IPS DF 19.7 (cell line): ENCODE data around the gene ITM2C.

ENCODE experiments used
- DNase-seq: peaks from one replicate; pipeline ENCODE4 v3.0.0-alpha.2; 2013; ENCODE audit warnings: low read depth, low spot score

The ITM2C gene

GRCh38 chr2:230850358-230850658, 14.4 kb upstream of the ITM2C start:
- no peak for DNase-seq

GRCh38 chr2:230852113-230852512, 12.6 kb upstream of the ITM2C start:
- no peak for DNase-seq

DNA sequence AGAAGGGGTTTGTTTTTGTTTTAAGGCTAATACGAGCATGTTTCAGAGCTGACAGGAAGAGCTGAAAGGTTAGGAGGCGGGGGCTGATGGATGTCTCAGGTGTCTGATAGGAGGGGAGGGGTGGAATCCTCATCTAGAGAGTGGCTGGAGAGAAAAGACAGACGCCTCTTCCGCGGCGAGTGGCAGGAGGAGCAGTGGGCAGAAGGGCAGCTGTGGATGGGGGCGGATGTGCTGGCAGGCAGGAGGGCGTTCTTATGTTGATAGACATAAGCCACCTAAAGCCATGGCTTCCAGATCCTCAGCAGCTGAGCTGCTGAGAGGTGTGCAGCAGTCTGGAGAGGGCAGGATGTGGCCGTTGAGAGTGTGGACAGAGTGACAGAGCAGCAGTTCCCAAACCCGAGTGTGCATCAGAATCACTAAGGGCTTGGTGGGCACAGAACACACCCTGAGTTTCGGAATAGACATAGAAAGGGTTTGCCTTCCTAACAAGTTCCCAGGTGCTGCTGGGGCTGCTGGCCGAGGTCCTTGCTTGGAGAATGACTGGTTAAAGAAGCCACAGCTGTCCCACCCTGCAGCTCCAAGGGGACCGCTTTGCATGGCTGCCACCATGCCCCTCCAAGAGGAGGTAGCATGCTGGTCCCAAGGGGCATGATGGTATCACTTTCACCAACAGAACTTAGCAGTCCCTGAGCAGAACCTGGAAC, 3.0 kb upstream of the ITM2C start:
- DNase-seq, result no peak

GRCh38 chr2:230862292-230862691, 2.5 kb upstream of the ITM2C start:
- no peak for DNase-seq

- no peak for DNase-seq
Measured at GRCh38 chr2:230863031-230863430, 1.7 kb upstream of the ITM2C start.

DNA sequence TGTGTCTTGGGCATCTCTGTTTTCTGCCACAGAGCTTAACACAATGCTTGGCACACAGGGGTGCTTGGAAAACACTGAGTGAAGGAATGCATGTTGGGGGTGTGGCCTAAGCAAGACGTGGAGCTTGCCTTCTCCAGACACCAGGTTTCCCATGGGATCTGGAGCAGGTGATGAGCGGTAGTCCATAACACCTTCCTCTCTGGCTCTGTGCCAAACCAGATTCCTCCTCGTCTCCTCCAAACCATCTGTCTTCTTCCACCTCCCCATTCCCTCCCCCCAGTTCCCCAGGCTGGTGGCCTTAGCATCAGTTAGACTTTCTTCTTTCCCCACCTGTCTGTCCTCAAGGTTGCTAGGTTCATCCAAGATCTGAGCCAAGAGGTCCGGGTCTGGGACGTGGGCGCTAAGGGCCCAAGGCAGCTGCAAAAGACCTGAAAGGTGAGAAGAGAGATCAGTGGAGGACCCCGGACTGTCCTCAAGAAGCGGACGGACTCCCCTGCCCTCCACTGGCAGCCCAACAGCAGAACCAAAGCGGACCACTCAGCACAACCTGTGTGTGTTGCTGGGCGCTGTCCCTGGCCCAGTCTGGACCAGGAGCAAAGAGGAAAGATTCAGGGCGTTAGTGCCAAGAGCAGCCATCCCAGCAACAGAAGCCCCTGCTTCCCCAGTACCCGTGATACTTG, 1.2 kb upstream of the ITM2C start:
- DNase-seq, result no peak

GRCh38 chr2:230864122-230864604, 579 bp upstream of the ITM2C start:
- DNase-seq, result no peak

- DNase-seq, result no peak
Measured at GRCh38 chr2:230865307-230865765, 594 bp downstream of the ITM2C start.

GRCh38 chr2:230865766-230866755, 1.3 kb downstream of the ITM2C start:
- DNase-seq, result no peak

GRCh38 chr2:230866756-230867523, 2.2 kb downstream of the ITM2C start:
- DNase-seq, result no peak

GRCh38 chr2:230868161-230868946, 3.6 kb downstream of the ITM2C start:
- DNase-seq, result no peak

DNA sequence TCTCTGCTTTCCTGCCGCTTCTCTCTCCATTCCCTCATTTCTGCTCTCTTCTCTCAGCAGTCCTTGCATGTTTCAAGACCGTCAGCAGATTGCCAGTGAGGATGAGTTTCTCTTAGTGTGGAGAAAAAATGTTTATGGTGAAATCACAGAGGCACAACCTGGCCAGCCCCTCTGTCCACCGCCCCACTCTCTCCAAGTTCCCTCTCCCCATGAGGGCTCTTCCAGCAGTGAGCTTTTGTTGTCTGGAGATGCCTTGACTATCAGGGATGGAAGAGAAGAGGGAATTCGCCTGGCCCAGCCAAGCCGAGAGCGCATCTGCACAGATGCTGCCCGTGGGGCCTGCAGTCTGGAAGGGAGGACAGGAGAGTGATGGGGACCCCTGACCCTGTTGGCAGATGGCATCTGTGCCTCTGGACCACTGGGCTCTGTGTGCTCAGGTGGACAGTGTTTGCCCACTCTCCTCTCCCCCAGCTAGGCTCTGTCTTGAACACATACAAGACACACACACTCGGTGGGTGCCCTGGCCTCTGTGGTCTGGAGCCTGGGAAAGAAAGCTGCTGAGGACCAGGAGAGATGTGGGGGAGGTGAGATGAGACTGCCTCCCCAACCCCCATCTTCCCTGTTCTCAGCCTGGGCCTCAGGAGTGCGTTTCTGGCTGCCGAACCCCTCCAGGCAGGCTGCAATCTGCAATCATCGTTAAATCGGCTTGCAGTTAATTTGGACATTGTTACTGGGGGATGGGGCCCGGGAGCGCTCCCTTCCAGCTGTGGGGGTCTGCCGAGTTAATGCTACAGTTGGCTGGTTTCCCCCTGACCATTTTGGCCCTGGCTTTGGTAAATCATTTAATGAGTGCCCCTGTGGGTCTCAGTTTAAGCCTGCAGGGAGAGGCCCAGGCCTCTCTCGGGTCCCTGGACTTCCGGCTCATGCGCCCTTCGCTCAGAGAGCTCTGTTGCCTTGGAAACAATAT, 4.5 kb downstream of the ITM2C start:
- no peak for DNase-seq

DNA sequence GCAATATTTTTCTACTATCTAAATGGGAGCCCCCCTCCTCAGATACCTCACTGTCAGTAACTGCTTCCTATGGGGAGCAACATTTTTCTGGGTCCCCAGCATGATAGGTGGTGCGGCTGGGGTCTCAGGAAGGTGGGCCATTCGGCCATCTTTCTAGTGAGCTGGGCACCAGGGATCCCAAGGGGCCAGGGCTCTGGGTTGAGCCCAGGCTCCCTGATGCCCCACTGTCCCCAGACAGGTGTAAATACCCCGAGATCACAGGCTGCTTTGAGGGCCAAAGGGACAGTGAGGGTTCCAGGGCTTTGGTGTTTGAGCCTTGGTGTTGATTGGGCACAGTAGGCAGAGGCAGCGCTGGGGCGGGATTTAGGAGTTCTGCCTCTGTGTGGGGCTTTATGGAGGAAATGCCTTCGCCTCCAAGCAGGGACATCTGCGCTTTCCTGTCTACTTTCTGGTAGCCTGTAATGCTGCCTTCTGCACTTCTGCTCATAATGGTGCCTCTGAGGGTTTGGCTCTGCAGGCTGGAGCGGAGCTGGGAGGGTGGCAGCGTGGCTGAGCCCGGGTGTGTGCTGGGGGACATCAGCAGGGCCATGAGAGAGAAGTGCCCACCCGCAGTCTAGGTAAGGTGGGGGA, 5.3 kb downstream of the ITM2C start:
- no peak for DNase-seq

DNA sequence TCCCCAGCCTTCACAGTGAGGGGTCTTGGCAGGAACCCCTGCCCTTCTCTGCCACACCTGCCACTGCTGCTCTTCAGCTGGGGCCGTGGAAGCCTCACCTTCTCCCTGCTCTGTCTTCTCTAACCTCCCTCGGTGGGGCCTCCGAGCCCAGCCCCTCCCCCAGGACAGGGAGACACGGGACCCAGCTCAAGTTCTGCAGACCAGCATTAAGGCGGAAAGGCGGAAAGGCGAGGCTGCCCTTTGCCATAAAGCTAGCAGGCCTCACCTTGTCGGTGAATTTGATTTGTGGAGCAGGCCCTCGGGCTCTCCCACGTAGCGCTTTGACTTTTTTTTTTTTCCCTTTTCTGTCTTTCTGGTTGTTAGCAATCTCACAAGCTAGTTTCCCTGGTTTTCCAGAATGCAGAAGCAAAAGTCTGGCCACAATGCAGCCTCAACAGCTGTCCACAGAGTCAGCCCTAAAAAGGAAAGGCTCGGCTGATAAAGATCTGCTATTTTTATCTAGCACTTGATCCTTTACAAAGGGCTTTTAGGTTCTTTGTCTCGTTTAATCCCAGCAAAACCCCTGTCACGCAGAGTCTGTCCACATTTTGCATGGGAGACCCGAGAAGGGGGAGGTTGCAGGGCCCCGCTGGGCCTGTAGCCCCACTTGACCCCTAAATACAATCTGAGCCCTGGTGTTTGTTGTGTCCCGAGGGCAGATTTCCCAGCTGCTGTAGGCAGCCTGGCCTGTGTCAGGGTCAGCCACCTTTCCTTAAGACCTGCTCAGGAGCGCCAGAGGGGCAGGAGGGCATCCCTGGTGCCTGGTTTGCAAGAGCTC, 6.0 kb downstream of the ITM2C start:
- no peak for DNase-seq

- DNase-seq, result no peak
Measured at GRCh38 chr2:230871361-230872150, 6.8 kb downstream of the ITM2C start.

DNA sequence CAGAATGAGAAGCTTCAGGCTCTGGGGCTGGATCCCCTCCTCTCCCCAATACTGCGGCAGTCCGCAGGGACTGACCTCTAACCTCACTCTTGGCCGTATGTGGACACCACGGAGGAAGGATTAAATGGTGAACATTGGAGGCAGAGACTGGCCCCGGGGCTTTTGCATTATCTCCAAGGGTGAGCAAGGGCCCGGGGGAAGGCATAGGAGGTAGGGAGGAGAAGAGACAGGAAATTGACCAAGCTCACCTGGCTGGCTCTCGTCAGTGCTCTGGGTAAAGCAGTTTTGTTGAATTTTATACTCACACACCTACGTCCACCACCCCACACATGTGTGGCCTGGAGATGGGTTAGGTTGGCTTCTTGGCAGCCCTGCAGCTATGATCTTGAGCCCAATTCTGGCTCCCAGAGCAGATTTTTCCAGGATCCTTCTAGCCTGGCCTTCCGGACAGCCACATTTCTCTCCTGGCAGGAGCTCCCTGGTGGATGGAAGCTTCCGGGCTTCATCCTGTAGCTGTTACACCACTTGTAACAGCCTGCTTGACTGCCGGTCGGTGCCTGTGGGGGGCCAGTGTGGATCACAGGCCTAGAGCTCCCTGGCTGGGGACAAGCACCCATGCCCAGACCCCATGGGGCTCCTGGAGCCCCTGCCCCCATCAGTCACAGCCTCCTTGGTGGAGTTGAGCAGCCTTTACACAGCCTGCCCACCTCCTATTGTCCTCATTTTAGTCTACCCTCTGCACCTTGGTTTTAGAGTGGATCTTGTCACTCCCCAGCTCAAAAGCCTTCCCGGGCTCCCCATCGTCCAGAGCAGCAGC, 7.6 kb downstream of the ITM2C start:
- DNase-seq, result no peak
